ENCODE results near the gene TTC3. TPM values are rescaled to one million over a fixed set of nuclear protein-coding genes. Genes with fewer than 3 reads are reported as not detected.

TTC3 gene
- total RNA-seq, 4 donors from 2014 or later = 97.5 to 226 (median 144) TPM

DNA sequence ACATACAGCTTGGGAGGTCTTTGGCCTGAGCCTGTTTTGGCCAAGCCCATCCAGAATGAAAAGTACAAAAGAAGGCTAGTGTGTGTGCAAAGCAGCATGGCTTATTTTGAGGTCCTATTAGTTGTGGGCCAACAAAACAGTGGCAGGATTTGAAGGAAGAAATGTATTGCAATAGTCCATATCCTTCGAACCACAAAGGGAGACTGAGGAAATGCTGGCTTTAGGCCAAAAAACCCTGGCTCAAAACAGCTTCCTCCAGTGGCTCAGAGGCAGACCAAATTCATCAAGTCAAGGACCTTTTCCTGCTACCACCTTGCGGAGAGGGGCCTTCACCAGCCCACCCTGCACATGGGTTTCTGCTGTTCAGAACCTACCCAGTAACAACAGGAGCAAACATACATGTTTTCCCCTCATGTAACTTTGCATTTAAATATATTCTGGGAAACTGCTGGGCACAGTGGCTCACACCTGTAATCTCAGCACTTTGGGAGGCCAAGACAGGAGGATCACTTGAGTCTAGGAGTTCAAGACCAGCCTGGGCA lies 150.8 kb downstream of the TTC3 start:
- no peaks in the 10 kb centered on the region for H3K27me3 ChIP-seq
- no peak for TF ChIP-seq POLR2A (IDR thresholded peaks at IDR 0.05)
- TF ChIP-seq, protein P1, sequence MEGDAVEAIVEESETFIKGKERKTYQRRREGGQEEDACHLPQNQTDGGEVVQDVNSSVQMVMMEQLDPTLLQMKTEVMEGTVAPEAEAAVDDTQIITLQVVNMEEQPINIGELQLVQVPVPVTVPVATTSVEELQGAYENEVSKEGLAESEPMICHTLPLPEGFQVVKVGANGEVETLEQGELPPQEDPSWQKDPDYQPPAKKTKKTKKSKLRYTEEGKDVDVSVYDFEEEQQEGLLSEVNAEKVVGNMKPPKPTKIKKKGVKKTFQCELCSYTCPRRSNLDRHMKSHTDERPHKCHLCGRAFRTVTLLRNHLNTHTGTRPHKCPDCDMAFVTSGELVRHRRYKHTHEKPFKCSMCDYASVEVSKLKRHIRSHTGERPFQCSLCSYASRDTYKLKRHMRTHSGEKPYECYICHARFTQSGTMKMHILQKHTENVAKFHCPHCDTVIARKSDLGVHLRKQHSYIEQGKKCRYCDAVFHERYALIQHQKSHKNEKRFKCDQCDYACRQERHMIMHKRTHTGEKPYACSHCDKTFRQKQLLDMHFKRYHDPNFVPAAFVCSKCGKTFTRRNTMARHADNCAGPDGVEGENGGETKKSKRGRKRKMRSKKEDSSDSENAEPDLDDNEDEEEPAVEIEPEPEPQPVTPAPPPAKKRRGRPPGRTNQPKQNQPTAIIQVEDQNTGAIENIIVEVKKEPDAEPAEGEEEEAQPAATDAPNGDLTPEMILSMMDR (IDR thresholded peaks at IDR 0.05) = no peak
- peak overlapping the region in 1 of 4 donors; percentile 5 for H3K27ac ChIP-seq
- H3K36me3 ChIP-seq = peaks cover 0 to 59% (median 0%) of the 10 kb centered on the region in 3 donors
- H3K9me3 ChIP-seq = no peaks in the 10 kb centered on the region
- DNase-seq = no peak
- H3K4me3 ChIP-seq = no peak overlapping the region
- peaks cover 0 to 11% (median 0%) of the 10 kb centered on the region in 4 donors for H3K4me1 ChIP-seq

DNA sequence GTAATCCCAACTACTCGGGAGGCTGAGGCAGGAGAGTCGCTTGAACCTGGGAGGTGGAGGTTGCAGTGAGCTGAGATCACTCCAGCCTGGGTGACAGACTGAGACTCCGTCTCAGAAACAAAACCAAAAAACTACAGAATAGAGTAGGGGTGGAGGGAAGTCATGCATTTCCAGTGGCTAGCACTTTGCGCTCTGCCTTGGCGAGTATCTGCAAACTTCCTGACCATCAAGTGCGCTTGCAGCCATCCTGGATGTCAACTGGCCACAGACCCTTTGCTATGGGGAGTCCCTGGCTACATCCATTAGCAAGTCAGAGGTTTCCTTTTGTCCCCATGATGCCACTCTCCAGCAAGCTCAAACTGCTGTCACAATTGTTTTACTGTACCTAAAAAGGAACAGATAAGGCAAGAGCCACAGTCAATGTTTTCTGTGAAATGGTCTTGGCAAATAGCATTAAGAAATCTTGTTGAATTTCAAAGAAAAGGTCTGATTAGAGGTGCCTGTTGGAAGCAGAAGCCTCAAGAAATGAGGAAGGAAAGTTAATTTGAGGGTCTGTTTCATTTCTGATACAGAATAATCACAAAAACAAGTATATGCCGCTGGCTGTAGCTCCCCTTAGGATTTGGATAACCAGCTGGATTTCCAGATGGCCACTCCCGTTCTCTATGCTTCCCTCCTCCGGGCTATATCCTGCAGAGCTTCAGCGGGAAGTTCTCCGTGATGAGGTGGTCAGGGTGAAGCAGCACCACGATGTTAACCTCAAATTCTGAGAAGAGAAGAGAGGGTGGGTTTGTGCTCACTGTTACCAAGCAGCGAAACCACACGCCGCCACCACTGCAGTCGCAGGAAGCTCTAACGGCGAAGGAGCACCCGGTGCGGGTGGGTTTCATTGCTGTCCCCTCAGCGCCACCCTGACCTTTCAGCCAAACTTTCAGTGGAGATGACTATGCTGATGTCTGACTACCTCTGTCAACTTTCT lies 152.1 kb downstream of the TTC3 start:
- peaks cover 0 to 72% (median 0%) of the 10 kb centered on the region in 3 donors for H3K36me3 ChIP-seq

DNA sequence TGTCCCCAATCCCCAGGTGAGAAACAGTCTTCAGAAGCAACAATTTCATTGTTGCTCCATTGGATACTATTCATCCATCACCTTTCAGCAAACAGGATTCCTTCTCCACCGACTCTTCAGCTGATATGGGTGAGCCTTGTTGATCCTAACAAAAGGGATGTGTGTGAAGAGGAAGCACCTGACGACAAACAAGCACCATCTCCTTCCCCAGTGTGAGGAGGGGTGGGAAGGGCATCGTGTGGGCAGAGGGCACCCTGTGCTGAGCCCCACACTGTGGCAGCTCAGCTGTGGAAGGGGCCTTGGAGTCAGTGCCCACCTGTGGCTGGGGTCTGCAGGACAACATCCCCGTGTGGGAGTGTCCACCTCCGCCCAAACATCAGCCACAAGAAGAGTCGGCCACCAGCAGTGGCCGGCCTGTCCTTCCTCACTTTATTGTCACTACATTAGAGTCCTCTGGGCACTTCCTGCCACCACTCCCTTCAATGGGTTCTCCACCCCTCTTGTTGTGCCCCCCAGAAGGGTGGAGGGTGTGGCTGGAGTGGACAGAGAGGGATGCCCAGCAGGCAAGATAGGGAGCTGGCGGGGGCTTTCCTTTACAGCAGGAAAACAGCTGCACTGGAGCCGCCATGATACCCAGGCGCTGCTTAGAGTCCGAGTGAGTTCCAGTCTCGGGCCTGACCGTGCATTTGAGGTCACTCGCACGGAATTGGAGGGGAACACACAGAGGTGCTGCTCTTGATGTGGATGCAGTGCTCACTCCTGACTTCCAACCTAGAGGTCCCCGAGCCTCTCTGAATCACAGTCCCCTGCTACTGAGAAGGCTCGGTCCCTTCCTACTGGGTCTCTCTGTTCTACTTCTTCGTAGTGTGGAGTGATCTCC lies 153.2 kb downstream of the TTC3 start:
- H3K4me3 ChIP-seq = no peak overlapping the region
- peaks cover 0 to 81% (median 0%) of the 10 kb centered on the region in 3 donors for H3K36me3 ChIP-seq
- TF ChIP-seq, protein P1 (IDR thresholded peaks at IDR 0.05) = no peak
- no peak for TF ChIP-seq POLR2A (IDR thresholded peaks at IDR 0.05)
- peak in 1 of 3 donors; percentile 38 for DNase-seq
- H3K27me3 ChIP-seq = no peaks in the 10 kb centered on the region
- no peaks in the 10 kb centered on the region for H3K9me3 ChIP-seq
- no peaks in the 10 kb centered on the region for H3K4me1 ChIP-seq
- H3K27ac ChIP-seq = no peak overlapping the region

More for the DNA sequence above, 152.1 kb downstream of the TTC3 start:
- H3K27me3 ChIP-seq = no peaks in the 10 kb centered on the region
- H3K27ac ChIP-seq = no peak overlapping the region
- no peaks in the 10 kb centered on the region for H3K9me3 ChIP-seq
- H3K4me3 ChIP-seq = no peak overlapping the region
- peaks cover 0 to 6% (median 0%) of the 10 kb centered on the region in 4 donors for H3K4me1 ChIP-seq
- no peak for DNase-seq
- TF ChIP-seq, protein P1 (IDR thresholded peaks at IDR 0.05) = no peak
- TF ChIP-seq POLR2A (IDR thresholded peaks at IDR 0.05) = no peak

DNA sequence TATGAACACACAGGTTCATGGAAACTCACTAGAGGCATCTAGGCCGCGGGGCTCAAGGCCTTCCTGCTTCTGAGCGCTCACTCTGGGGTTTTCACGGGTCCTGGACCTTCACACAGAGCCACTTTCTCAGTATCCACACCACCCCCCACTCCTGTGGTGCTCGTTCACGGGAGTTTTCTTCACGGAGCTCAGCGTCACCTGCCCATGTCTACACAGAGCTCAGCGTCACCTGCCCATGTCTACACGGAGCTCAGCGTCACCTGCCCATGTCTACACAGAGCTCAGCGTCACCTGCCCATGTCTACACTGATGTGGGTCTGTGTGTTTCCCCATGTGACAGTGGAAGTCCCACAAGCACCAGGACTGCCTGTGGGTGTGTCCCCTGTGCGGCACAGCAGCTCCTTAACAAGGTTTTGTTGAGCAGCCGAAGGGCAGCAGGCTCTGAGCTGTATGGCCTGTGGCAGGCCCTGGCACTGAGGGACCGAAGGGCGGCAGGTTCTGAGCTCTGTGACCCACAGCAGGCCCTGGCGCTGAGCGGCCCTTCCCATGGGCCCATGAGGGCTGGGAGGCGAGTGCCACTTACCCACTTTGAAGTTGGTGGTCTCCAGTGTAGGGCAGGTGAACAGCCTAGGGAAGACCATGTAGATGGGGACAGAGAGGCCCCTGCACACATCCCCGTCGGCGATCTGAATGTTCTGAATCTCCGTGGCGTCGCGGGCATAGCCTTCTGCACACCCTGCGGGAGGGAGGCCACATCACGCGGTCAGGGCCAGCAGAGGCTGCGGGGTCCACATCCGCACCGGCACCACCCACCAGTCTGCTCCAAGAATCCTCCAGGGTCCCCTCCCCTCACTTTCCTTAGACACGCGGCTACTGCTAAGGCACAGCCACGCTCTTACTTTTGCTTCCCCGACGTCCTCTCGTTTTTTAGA lies 154.3 kb downstream of the TTC3 start:
- Histone ChIP-seq H3K9me3 (no peaks in the 10 kb centered on the region), H3K4me1 (no peaks in the 10 kb centered on the region), H3K27ac (no peak overlapping the region), H3K27me3 (no peaks in the 10 kb centered on the region), H3K36me3 (peaks cover 0 to 91% (median 0%) of the 10 kb centered on the region in 3 donors), H3K4me3 (no peak overlapping the region)
- TF ChIP-seq, protein P1 (IDR thresholded peaks at IDR 0.05) = no peak
- no peak for TF ChIP-seq POLR2A (IDR thresholded peaks at IDR 0.05)
- peak in 1 of 3 donors; percentile 27 for DNase-seq
